Measurements from ENCODE around the gene ZRANB3.
"Not testable (repeated sequence)": the region's sequence is repeated elsewhere in the genome, so short reads cannot be mapped to it uniquely, and the experiment has no call there.

ZRANB3 gene

DNA sequence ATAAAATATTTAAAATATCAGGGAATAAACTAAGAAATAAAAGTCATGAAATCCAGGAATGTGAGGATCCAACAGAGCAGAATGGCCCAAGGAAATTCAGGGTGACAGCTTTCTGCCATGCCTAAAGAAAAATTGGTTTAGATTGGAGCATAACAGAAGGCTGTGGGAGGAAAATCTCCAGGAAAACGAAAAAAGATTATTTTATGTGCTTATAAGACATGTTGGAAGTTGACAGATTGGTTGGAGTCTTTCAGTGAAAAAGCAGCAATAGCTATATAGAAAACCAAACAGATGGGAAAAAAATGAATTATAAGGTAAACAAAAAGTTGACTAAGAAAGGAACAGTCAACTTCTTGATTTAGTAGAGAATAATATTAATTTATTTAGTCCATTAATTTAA lies 203.9 kb downstream of the ZRANB3 start:
- DNase-seq (ENCODE audit: low read depth in 2 of 2), result no peak

DNA sequence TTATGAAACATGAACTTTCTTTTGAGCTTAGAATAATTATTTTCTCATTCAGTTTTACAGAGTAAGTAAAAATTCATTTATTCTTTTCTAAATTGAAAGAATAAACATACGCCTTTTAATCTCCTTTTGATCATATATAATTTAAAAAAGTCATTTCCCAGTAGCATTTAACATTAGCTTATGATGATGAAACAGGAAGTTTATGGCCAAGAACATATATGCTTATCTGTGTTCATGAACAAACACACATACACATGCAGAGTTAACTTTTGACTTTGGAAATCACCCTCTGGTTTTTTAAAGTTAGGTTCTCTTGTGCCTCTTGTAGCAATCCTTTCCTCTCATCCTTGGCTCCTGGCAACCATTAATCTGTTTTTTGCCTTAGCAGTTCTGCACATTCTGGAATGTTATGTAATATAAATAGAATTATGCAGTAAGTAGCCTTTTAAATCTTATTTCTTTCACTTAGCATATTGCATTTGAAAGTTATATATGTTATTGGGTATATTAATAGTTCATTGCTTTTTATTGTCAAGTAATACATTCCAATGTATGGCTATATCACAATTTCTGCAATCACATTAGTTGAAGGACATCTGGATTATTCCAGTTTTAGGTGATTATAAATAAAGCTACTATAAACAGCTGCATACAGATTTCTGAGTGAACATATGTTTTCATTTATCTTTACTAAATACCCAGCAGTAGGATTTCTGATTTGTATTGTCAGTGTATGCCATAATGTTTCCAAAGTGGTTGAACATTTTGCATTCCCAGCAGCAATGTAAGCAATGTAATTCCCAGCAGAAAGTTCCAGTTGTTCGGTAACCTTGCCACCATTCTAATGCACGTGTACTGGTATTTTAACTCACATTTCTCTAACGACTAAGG lies 210.3 kb downstream of the ZRANB3 start:
- no peak for DNase-seq (ENCODE audit: low read depth in 2 of 2)

DNA sequence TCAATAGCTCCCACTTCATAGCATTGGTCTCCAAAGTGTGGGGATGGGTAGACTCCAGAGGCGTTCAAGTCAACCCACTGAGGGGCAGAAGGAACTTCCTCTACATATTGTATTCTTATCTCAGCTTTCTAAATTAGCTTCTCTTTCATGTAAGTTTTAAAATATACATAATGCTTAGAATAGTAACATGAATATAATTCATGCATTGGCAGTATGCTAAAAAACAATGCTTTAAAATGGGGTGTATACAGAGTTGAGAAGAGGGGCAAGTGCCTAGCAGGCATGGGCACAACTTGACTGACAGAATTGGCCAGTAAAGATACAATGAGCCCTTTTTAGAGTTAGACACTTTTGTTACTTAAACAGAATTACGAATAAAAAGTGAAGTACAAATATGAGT lies 212.2 kb downstream of the ZRANB3 start:
- no peak for DNase-seq (ENCODE audit: low read depth in 2 of 2)

DNA sequence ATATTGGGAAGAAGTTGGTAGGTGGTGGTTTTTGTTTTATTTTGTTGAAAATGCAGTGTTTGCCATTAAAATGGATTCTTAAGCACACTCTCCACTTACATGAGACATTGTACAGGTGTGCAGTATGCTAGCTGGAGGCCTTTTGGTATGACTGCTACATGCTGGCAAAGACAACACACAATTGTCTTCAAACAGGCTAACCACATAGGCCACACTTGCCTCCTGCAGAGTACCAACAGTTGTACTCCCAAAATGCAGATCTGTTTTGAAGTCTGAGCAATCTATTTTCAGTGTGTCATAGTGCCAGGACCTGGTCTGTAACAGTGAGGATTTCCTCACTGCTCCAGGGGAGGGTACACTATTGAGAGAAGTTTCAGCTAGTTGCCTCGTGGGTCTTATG lies 213.6 kb downstream of the ZRANB3 start:
- no peak for DNase-seq (ENCODE audit: low read depth in 2 of 2)

DNA sequence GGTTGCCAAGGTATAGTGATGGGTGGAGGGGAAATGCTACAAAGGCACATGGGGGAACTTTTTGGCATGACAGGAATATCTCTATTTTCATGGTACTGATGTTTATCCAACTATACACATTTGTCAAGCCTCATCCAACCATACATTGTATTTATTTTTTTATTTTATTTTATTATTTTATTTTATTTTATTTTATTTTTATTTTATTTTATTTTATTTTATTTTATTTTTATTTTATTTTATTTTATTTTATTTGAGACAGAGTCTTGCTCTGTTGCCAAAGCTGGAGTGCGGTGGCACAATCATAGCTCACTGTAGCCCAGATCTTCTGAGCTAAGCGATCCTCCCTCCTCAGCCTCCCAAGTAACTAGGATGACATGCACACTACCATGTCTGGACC lies 219.1 kb downstream of the ZRANB3 start:
- DNase-seq (ENCODE audit: low read depth in 2 of 2), result no peak

DNA sequence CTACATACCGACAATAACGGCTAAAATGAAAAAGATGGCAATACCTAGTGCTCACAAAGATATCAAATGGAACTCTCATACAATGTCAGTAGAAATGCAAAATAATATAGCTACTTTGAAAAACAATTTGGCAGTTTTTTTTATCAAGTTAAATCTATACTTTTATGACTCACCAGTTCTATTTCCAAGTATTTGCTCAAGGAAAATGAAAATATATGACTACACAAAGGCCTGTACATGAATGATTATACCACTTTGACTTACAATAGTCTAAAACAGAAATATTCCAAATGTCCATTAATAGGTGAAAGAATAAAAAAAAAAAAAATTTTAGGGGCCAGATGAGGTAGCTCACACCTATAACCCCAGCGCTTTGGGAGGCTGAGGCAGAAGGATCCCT lies 219.8 kb downstream of the ZRANB3 start:
- no peak for DNase-seq (ENCODE audit: low read depth in 2 of 2)

DNA sequence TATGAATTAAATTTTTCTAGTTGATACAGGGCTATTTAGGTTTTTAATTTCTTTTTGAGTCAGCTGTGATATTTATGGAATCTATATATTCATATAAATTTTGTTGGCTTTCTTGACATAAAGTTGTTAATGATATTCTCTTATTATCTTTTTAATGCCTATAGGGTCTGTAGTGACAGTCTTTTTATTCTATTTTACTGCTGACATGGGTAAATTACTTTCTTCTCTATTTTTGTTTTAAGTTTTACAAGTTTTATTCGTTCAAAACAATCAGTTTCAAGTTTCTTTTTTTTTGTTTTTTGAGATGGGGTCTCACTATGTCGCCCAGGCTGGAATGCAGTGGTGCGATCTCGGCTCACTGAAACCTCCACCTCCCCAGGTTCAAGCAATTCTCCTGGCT lies 226.3 kb downstream of the ZRANB3 start:
- no peak for DNase-seq (ENCODE audit: low read depth in 2 of 2)

DNA sequence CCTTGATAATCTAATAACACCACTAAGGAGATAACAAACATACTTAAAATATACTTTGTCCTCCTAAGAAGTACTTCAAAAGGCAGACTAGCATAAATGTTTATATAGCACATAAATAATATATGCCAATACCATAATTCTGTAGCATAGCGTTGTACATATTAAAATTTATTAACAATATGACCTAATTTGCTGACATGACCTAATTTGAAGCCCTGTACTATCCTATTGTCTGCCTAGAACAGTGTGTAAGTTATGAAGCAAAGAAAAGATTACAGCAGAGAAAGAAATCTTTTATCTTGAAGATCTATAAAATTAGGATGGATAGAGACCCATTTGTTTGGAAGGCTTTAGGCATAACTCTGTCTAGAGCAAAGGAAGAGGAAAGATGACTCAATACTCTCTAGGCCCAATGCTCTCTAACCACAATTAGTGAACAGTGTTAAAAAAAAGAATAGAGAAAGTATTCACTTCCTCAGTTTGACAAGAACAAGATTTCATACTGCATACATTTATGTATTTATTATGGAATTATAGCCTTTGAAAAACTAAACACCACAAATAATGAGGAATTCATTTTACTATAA lies 231.3 kb downstream of the ZRANB3 start:
- DNase-seq (ENCODE audit: low read depth in 2 of 2), result no peak

DNA sequence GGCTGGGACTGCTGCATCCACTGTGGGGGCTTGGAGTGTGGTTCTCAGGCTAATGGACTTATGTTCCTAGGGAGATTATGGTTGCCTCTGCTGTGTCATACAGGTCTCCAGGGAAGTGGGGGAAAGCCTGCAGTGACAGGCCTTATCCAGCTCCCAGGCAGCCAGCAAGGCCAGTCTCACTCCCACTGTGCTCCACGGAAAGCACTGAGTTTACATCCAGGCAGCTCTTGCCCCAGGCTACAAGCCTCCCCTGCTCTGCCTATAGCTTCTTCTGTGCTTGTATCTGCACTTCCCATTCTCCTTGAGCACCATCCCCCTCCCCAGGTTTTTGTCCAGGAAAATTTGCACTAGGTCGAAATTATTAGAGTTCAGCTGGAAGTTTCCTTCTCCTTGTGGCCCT lies 231.9 kb downstream of the ZRANB3 start:
- no peak for DNase-seq (ENCODE audit: low read depth in 2 of 2)

DNA sequence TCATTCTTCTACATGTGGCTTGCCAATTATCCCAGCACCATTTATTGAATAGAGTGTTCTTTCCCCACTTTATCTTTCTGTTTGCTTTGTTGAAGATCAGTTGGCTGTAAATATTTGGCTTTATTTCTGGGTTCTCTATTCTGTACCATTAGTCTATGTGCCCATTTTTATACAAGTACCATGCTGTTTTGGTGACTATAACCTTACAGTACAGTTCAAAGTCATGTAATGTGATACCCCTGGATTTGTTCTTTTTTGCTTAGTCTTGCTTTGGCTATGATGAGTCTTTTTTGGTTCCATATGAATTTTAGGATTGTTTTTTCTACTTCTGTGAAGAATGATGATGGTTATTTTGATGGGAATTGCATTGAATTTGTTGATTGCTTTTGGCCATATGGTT lies 243.9 kb downstream of the ZRANB3 start:
- not testable (repeated sequence) for DNase-seq (ENCODE audit: low read depth in 2 of 2)

DNA sequence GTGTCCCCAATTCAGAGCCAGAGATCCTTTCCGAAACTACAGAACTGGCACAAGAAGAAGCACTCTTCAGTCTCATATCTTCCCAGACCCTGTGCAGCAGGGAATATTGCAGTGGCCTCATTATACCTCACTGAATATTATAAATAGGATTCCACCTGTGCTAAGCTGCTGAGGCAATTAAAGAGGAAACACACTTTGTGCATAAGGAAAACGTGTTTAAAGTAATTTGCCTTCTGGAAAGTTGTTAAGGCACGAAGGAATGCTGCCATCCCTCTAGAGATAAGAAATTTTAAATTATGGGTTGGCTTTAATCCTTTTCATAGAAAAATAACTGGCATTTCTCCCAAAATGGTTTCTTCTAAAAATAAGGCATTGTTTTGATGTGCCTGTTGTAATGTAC lies 245.6 kb downstream of the ZRANB3 start:
- no peak for DNase-seq (ENCODE audit: low read depth in 2 of 2)

DNA sequence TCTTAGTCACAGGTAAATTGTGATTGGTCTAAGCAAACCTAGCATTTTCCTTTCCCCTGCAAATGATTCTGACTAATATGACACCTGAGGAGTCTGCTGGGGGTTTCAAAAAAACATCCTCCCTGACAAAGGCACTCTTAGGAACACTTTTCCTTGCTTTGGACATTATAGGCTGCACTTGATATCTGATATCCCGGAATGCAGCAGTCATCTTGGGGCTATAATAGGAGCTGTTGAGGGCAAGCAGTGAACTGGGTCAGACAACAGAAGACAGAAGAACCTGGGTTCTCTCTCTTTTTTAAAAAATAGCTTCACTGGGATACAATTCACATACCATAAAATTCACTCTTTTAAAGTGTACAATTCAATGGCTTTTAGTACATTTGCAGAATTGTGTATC lies 249.6 kb downstream of the ZRANB3 start:
- DNase-seq (ENCODE audit: low read depth in 2 of 2), result no peak

DNA sequence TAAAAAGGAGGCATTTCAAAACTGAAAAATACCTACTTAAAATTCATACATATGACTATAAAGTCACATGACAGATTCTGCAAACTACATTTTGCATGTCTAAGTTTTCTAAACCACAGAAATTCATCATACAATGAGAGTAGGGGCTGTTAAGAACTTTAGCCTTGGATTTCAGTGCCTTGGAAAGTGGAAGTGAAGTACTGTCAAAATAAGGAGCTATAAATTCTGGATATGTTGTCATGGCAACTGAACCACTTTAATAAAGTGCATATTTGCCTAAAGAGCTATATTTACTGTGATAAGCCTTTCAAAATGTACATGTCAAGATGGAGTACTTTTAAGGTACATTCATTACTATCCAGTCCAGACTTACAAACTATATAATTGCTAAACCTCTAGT lies 251.8 kb downstream of the ZRANB3 start:
- no peak for DNase-seq (ENCODE audit: low read depth in 2 of 2)

DNA sequence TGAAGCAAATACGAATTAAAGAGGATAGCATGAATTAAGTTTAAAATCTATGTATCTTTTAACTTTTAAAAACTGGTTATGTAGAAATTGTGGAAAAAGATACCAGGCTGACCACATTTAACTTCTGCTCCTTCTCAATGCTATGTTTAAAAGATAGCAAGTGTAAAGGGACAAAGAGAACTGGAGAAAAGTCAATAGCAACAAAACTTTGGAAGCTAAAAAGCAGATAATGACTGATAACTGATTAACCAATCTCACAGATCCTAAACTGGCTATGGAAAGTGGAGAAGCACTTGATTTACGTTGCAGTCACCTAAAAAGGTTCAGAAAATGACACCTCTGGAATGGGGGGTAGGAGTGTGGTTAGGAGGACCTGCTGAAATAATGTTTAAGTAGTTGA lies 254.5 kb downstream of the ZRANB3 start:
- no peak for DNase-seq (ENCODE audit: low read depth in 2 of 2)

DNA sequence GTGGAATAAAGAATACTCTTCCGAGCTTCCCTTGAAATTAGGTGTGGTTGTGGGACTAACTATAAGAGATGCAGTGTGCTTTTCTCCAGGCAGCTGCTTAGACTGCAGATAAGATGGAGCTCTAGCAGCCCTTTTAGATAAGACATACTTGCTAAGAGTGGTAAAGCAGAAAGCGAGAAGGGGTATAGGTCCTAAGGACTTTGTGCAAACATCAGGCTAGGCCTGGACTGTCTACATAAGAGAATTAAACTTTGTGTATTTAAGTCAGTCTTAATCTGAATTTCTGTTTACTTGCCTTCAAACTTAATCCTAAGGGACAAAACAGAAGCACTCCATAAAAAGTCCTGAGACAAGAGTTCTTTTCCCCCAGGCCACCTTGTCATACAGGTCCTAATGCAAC lies 260.0 kb downstream of the ZRANB3 start:
- no peak for DNase-seq (ENCODE audit: low read depth in 2 of 2)

DNA sequence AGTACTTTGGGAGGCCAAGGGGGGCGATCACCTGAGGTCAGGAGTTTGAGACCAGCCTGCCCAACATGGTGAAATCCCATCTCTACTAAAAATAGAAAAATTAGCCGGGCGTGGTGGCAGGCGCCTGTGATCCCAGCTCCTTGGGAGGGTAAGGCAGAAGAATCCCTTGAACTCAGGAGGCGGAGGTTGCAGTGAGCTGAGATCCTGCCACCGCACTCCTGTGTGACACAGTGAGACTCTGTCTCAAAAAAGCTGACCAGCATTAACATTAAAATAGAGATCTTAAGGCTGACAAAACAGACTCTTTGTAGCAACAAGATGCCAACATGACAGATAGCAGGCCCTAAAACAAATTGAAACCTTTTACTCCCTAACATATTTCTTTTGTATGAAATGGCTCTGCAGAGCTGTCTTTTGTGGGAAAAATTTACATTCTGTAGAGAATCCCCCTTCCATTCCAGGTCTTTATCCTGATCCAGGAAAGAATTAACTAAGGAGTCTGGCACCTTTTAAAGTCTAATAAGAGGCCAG lies 265.0 kb downstream of the ZRANB3 start:
- no peak for DNase-seq (ENCODE audit: low read depth in 2 of 2)

DNA sequence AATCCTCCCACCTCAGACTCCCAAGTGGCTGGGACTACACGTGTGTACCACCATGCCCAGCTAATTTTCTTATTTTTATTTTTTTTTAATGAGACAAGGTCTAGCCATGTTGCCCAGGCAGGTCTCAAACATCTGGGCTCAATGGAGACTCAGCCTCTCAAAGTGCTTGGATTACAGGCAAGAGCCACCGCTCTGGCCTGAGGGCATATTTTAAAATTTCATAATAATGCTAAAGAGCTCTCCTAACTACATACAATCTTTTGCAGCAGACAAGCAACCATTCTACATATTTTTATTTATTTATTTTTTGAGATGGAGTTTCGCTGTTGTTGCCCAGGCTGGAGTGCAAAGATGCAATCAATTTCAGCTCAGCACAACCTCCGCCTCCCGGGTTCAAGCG lies 271.9 kb downstream of the ZRANB3 start:
- DNase-seq (ENCODE audit: low read depth in 2 of 2), result no peak

DNA sequence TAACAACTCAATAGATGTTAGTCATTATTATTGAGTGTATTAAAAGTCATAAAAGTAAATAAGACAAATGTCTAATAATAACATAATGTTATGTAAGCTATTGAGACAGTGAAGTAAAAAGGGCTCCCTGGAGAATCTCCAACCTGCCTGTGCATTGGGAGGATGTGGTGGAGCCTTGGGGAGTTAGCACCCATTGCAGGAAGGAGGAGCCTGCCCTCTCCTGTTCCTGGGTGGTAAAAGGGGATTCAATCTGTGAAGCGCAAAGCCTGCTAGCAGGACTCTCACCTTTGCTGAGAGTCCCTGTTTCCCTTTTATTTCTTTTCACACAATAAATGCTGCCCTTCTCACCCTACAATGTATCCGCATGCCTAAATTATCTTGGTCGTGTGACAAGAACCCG lies 272.8 kb downstream of the ZRANB3 start:
- no peak for DNase-seq (ENCODE audit: low read depth in 2 of 2)

DNA sequence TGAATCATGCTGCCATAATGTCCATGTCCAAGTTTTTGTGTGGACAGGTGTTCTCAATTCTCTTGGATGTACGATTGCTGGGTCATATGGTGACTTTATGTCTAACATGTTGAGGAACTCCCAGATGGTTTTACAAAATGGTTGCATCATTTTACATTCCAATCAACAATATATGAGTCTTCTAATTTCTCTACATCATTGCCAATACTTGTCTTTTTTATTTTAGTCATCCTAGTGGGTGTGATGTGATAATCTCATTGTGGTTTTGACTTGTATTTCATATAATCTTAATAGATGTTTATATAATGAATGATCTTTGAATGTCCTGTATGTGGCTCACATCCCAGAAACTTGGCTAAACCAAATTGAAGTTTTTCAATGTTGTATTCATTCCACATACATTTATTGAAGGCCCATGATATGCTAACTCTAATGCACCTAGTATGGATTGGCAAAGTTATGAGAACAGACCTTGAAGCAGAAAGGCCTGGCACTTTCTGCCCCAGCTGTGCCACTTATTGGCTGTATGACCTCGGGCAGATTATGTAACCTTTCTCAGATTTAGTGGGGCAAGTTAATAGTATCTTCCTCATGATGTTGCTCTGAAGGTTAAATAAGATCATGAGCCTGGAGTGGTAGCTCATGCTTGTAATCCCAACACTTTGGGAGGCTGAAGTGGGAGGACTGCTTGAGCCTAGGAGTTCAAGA lies 273.5 kb downstream of the ZRANB3 start:
- DNase-seq (ENCODE audit: low read depth in 2 of 2), result no peak

DNA sequence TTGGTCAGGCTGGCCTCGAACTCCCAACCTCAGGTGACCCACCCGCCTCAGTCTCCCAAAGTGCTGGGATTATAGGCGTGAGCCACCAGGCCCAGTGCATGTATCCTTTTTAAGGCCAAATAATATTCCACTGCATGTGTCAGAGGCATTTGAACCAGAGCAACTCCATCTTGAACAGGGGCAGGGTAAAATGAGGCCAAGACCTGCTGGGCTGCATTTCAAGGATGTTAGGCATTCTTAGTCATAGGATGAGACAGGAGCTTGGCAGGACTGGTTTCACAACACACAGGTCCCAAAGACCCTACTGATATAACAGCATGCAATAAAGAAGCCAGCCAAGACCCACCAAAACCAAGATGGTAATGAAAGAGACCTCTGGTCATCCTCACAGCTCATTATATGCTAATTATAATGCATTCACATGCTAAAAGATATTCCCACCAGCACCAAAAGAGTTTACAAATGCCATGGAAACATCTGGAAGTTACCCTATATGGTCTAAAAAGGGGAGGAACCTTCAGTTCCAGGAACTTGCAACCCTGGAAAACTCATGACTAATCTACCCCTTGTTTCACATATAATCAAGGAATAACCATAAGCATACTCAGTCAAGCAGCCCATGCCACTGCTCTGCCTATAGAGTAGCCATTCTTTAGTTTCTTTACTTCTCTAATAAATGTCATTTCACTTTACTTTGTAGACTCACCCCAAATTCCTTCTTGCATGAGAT lies 274.3 kb downstream of the ZRANB3 start:
- no peak for DNase-seq (ENCODE audit: low read depth in 2 of 2)

DNA sequence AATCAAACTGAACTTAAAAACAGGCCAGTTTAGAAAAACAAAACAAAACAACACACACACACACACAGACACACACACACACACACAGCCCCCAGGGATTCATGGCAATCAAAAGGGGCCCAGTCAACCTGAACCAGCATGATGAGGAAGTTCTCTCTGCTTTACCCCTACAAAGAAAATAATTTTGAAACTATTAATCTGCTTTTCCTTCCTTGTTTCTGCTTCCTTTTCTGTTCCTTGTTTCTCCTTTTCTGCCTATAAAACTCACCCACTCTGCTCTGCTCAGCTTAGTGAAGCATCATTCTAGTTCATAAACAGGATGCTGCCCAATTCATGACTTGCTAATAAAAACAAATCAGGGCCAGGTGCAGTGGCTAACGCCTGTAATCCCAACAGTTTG lies 275.8 kb downstream of the ZRANB3 start:
- no peak for DNase-seq (ENCODE audit: low read depth in 2 of 2)
